Measurements from ENCODE around the gene LSP1. TPM values are rescaled to one million over a fixed set of nuclear protein-coding genes. Genes with fewer than 3 reads are reported as not detected.
A peak's percentile ranks its signal among the peaks of the same experiment; 100 is the strongest.

LSP1 gene
- total and polyA plus RNA-seq, 2 of the 4 experiments (the other 2 are of a cell fraction) = not detected

DNA sequence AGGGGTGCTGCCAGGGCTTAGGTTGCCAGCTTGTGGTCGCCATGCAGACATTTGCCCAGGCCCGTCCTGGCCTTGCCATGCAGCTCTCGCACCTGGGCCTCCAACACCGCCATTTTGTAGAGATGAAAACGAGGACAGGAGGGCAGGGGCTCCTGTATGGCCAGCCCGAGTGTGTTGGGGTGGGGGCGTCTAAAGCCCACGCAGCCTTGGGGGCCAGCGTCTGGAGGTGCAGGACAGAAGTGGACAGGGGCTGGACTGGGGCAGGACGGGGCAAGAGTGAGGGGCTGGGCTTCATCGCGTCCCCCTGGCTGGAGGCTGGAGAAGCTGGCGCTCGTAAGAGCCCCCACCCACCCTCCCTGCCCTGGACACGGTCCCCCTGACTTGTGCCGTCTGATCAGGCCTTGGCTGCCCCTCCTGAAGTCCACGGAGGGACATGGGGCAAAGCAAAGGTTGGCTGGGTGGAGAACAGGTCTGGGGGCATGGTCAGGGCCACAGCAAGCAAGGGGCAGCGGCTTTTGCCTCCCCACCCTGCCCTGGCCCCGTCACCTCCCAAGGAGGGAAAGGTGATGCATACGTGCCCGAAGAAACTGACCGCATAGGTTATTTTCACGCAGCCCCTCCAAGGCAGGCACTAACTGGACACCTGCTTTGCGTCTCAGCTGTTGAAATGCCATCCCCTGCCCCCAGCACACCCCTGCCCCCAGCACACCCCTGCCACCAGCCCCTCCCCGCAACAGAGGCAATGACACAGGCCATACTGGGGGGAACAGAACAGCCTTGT lies 67.4 kb downstream of the LSP1 start:
- Histone ChIP-seq H2BK5ac (ENCODE audit: low read depth, low read length, poor library complexity, severe bottlenecking) (no peak overlapping the region), H2BK120ac (ENCODE audit: low read depth, low read length) (no peak overlapping the region), H4K91ac (ENCODE audit: insufficient read depth, low read depth, low read length) (no peak overlapping the region), H3K9me1 (ENCODE audit: insufficient read depth, low read length) (no peaks in the 10 kb centered on the region), H3K27me3 (ENCODE audit: control insufficient read depth, insufficient read depth, low read length) (peaks cover 13% of the 10 kb centered on the region), H4K5ac (ENCODE audit: low read depth, low read length) (no peak overlapping the region), H2AK5ac (ENCODE audit: low read depth, low read length) (no peak overlapping the region), H4K8ac (ENCODE audit: low read depth in 2 of 2, low read length in 2 of 2) (no peak overlapping the region), H3K36me3 (ENCODE audit: control insufficient read depth, insufficient read depth, low read length) (no peaks in the 10 kb centered on the region), H2AFZ (replicated peaks; ENCODE audit: low read length, poor library complexity) (peak overlapping the region; percentile 51), H3K4me2 (ENCODE audit: low read depth, low read length) (no peak overlapping the region), H3K18ac (ENCODE audit: low read depth, low read length) (no peak overlapping the region), H3K14ac (replicated peaks; ENCODE audit: low read depth, low read length) (no peak overlapping the region), H2BK15ac (ENCODE audit: low read depth, low read length) (no peak overlapping the region), H3K79me1 (ENCODE audit: low read depth in 1 of 2, low read length in 2 of 2) (no peaks in the 10 kb centered on the region), H3K27ac (ENCODE audit: insufficient read depth, low read length) (no peak overlapping the region), H2AK9ac (replicated peaks; ENCODE audit: low read depth, low read length, poor library complexity) (no peak overlapping the region), H3K23ac (ENCODE audit: low read depth, low read length) (no peak overlapping the region), H2BK20ac (ENCODE audit: low read depth, low read length) (no peak overlapping the region), H3K9me3 (ENCODE audit: control insufficient read depth, insufficient read depth, low read length) (no peaks in the 10 kb centered on the region), H3K9ac (ENCODE audit: low read depth, low read length) (no peak overlapping the region), H3K56ac (ENCODE audit: extremely low read depth, insufficient read depth, low read length) (no peak overlapping the region), H3K4me1 (ENCODE audit: control insufficient read depth, insufficient read depth, low read length) (no peaks in the 10 kb centered on the region), H3K4me3 (ENCODE audit: insufficient read depth, low read depth, low read length) (no peak overlapping the region), H4K20me1 (ENCODE audit: insufficient read depth, low read length) (no peaks in the 10 kb centered on the region; the same call in 1 of the 2 replicates), H3K4ac (ENCODE audit: low read depth, low read length) (no peak overlapping the region)
- TF ChIP-seq, protein P1, sequence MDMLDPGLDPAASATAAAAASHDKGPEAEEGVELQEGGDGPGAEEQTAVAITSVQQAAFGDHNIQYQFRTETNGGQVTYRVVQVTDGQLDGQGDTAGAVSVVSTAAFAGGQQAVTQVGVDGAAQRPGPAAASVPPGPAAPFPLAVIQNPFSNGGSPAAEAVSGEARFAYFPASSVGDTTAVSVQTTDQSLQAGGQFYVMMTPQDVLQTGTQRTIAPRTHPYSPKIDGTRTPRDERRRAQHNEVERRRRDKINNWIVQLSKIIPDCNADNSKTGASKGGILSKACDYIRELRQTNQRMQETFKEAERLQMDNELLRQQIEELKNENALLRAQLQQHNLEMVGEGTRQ (IDR thresholded peaks at IDR 0.05; ENCODE audit: low read depth, low read length) = no peak
- TF ChIP-seq POLR2A (IDR thresholded peaks at IDR 0.05; ENCODE audit: low read depth, low read length) (no peak), BHLHE40 (IDR thresholded peaks at IDR 0.05; ENCODE audit: low read depth, low read length) (no peak), RFX5 (IDR thresholded peaks at IDR 0.05; ENCODE audit: low read depth, low read length) (no peak), CEBPB (IDR thresholded peaks at IDR 0.05; ENCODE audit: low read depth, low read length) (no peak), SMC3 (IDR thresholded peaks at IDR 0.05; ENCODE audit: low read depth, low read length) (no peak), NFE2L2 (IDR thresholded peaks at IDR 0.05; ENCODE audit: low read depth, low read length) (no peak)
- in situ Hi-C loops (cut with MboI; ENCODE audit: low sequenced_read_pairs) = no loop called here
- dilution Hi-C loops (cut with HindIII; ENCODE audit: low sequenced_read_pairs, unreplicated experiment) = no loop called here
- CTCF ChIA-PET = interaction anchor here (0.7 kb wide), 1 partner anchor 23 kb away, joined by 3 read pairs; no protein-coding TSS in a partner anchor
- WGBS, 2 experiments (ENCODE audit: extremely low coverage in 2 of 2, insufficient read length in 1 of 2) = 45% methylated on average over 2 of the region's 25 CpGs; no CpG with 5 or more reads in 1 of the 2 experiments
- POLR2A ChIA-PET (ENCODE audit: unreplicated experiment) = no interaction called here
- BruUV-seq (replicated peaks) = no TSS peak
- ATAC-seq (ENCODE audit: low read depth) = no peak
- intact Hi-C loops (cut with micrococcal nuclease) = no loop called here
- DNase-seq = no peak
